ENCODE measurements around the gene GRAMD2B. TPM values are rescaled to one million over a fixed set of nuclear protein-coding genes. Genes with fewer than 3 reads are reported as not detected.

Gene GRAMD2B
- total RNA-seq, 1 donor from 2014 or later = 11.0 TPM

- Mint-ChIP-seq H3K36me3 (peaks cover 17% of the 10 kb centered on the region), H3K9me3 (no peaks in the 10 kb centered on the region), H3K27ac (no peak overlapping the region), H3K27me3 (ENCODE audit: insufficient read depth, low read depth) (peaks cover 4% of the 10 kb centered on the region), H3K4me1 (peaks cover 7% of the 10 kb centered on the region), H3K4me3 (no peak overlapping the region)
- Histone ChIP-seq H3F3A (ENCODE audit: low read depth) (peaks cover 36% of the 10 kb centered on the region), H3K9ac (no peak overlapping the region), H3K4me2 (no peak overlapping the region), H3K4me1 (no peaks in the 10 kb centered on the region), H2AFZ (replicated peaks) (no peak overlapping the region), H4K20me1 (ENCODE audit: low read depth) (no peaks in the 10 kb centered on the region), H3K27me3 (no peaks in the 10 kb centered on the region), H3K27ac (no peak overlapping the region), H3K36me3 (peaks cover 5% of the 10 kb centered on the region), H3K9me3 (ENCODE audit: low read depth) (no peaks in the 10 kb centered on the region), H3K4me3 (no peak overlapping the region), H3K79me2 (ENCODE audit: low read depth) (no peaks in the 10 kb centered on the region)
- DNase-seq (ENCODE audit: low spot score) = no peak
- no peak for TF ChIP-seq EZH2phosphoT487 (IDR thresholded peaks at IDR 0.05)
- no peak for TF ChIP-seq EZH2 (IDR thresholded peaks at IDR 0.05)
- TF ChIP-seq CTCF (IDR thresholded peaks at IDR 0.05) = no peak
These were observed 119.8 kb downstream of the GRAMD2B start for GRCh38 chr5:126543009-126543408.

GRCh38 chr5:126543660-126544059 is 120.5 kb downstream of the GRAMD2B start:
- Histone ChIP-seq H2AFZ (replicated peaks) (no peak overlapping the region), H3K79me2 (ENCODE audit: low read depth) (no peaks in the 10 kb centered on the region), H3K4me1 (no peaks in the 10 kb centered on the region), H3K4me2 (no peak overlapping the region), H3K27me3 (no peaks in the 10 kb centered on the region), H3F3A (ENCODE audit: low read depth) (peaks cover 36% of the 10 kb centered on the region), H3K36me3 (peaks cover 5% of the 10 kb centered on the region), H3K4me3 (no peak overlapping the region), H3K27ac (no peak overlapping the region), H4K20me1 (ENCODE audit: low read depth) (no peaks in the 10 kb centered on the region), H3K9ac (no peak overlapping the region), H3K9me3 (ENCODE audit: low read depth) (no peaks in the 10 kb centered on the region)
- Mint-ChIP-seq H3K27me3 (ENCODE audit: insufficient read depth, low read depth) (peaks cover 2% of the 10 kb centered on the region), H3K4me1 (peaks cover 2% of the 10 kb centered on the region), H3K36me3 (peaks cover 17% of the 10 kb centered on the region), H3K27ac (no peak overlapping the region), H3K4me3 (no peak overlapping the region), H3K9me3 (no peaks in the 10 kb centered on the region)
- DNase-seq (ENCODE audit: low spot score) = no peak
- TF ChIP-seq CTCF (IDR thresholded peaks at IDR 0.05) (no peak), EZH2phosphoT487 (IDR thresholded peaks at IDR 0.05) (no peak), EZH2 (IDR thresholded peaks at IDR 0.05) (no peak)

Other genes starting within 250 kb of the GRAMD2B start
- gene ALDH7A1, start 171.8 kb downstream of the GRAMD2B start, total RNA-seq (ENCODE audit: low replicate concordance) = 112 and 128 TPM in 2 replicates
- 54.5 and 86.8 TPM in 2 replicates for gene PHAX, start 177.5 kb downstream of the GRAMD2B start, total RNA-seq (ENCODE audit: low replicate concordance)